ENCODE data around the gene C9orf78. TPM values are rescaled to one million over a fixed set of nuclear protein-coding genes. Genes with fewer than 3 reads are reported as not detected.
"Not testable (repeated sequence)": the region's sequence is repeated elsewhere in the genome, so short reads cannot be mapped to it uniquely, and the experiment has no call there.

Gene C9orf78
- total RNA-seq, 1 donor from 2014 or later: 49.1 TPM

GRCh38 chr9:129812385-129812784, 22.7 kb downstream of the C9orf78 start:
- no peak for DNase-seq (ENCODE audit: low spot score)

- DNase-seq (ENCODE audit: low spot score): no peak
Measured at GRCh38 chr9:129811967-129812363, 23.1 kb downstream of the C9orf78 start.

- no peak for DNase-seq (ENCODE audit: low spot score)
Measured at GRCh38 chr9:129810788-129811187, 24.3 kb downstream of the C9orf78 start.

- no peak for DNase-seq (ENCODE audit: low spot score)
Measured at GRCh38 chr9:129810116-129810515, 25.0 kb downstream of the C9orf78 start.

GRCh38 chr9:129809346-129809745, 25.7 kb downstream of the C9orf78 start:
- DNase-seq (ENCODE audit: low spot score): no peak

GRCh38 chr9:129806061-129806460, 29.0 kb downstream of the C9orf78 start:
- DNase-seq (ENCODE audit: low spot score): no peak

GRCh38 chr9:129803676-129804060, 31.4 kb downstream of the C9orf78 start:
- no peak for DNase-seq (ENCODE audit: low spot score)

GRCh38 chr9:129802833-129803675, 32.0 kb downstream of the C9orf78 start, which contains the start of gene TOR1B:
Gene TOR1B (plus strand): TSS chr9:129803184. CDS start chr9:129803213, 29 bp downstream.
- DNase-seq (ENCODE audit: low spot score): peak; percentile 97

GRCh38 chr9:129801504-129801903, 33.6 kb downstream of the C9orf78 start:
- DNase-seq (ENCODE audit: low spot score): no peak

- no peak for DNase-seq (ENCODE audit: low spot score)
Measured at GRCh38 chr9:129798973-129799372, 36.1 kb downstream of the C9orf78 start.

GRCh38 chr9:129796029-129796428, 39.0 kb downstream of the C9orf78 start:
- DNase-seq (ENCODE audit: low spot score): not testable (repeated sequence)

- DNase-seq (ENCODE audit: low spot score): no peak
Measured at GRCh38 chr9:129794549-129794948, 40.5 kb downstream of the C9orf78 start.

- DNase-seq (ENCODE audit: low spot score): no peak
Measured at GRCh38 chr9:129786481-129786880, 48.6 kb downstream of the C9orf78 start.

- DNase-seq (ENCODE audit: low spot score): no peak
Measured at GRCh38 chr9:129785866-129786265, 49.2 kb downstream of the C9orf78 start.

- not testable (repeated sequence) for DNase-seq (ENCODE audit: low spot score)
Measured at GRCh38 chr9:129784970-129785369, 50.1 kb downstream of the C9orf78 start.

- peak; percentile 83 for DNase-seq (ENCODE audit: low spot score)
Measured at GRCh38 chr9:129783516-129784361, 51.3 kb downstream of the C9orf78 start.

- peak; percentile 93 for DNase-seq (ENCODE audit: low spot score)
Measured at GRCh38 chr9:129781981-129782380, 53.1 kb downstream of the C9orf78 start.

GRCh38 chr9:129781131-129781530, 53.9 kb downstream of the C9orf78 start:
- no peak for DNase-seq (ENCODE audit: low spot score)

- DNase-seq (ENCODE audit: low spot score): no peak
Measured at GRCh38 chr9:129779560-129780190, 55.4 kb downstream of the C9orf78 start.

- DNase-seq (ENCODE audit: low spot score): no peak
Measured at GRCh38 chr9:129778469-129778868, 56.6 kb downstream of the C9orf78 start.

GRCh38 chr9:129777769-129778130, 57.3 kb downstream of the C9orf78 start:
- no peak for DNase-seq (ENCODE audit: low spot score)

Data from umbilical cord (tissue), 2 donors.